Measurements from ENCODE around the gene MEIOC. TPM values are rescaled to one million over a fixed set of nuclear protein-coding genes. Genes with fewer than 3 reads are reported as not detected.
"Not testable (repeated sequence)": the region's sequence is repeated elsewhere in the genome, so short reads cannot be mapped to it uniquely, and the experiment has no call there.

Gene MEIOC
- total RNA-seq, 1 donor from 2014 or later: not detected

- intact Hi-C loops (cut with DNase I): no loop called here
- no peak for DNase-seq
- Histone ChIP-seq H3K36me3 (no peaks in the 10 kb centered on the region), H3K4me3 (no peak overlapping the region), H3K4me1 (peaks cover 22% of the 10 kb centered on the region), H3K9me3 (no peaks in the 10 kb centered on the region), H3K27ac (no peak overlapping the region), H3K27me3 (ENCODE audit: low read depth) (no peaks in the 10 kb centered on the region)
- ATAC-seq: no peak
- no peak for TF ChIP-seq CTCF (IDR thresholded peaks at IDR 0.05)
Observed at GRCh38 chr17:44693609-44694008, 37.3 kb downstream of the MEIOC start.

GRCh38 chr17:44700288-44700687 lies 44.0 kb downstream of the MEIOC start:
- intact Hi-C loops (cut with DNase I): not testable (repeated sequence)

GRCh38 chr17:44707755-44708400 lies 51.6 kb downstream of the MEIOC start:
- intact Hi-C loops (cut with DNase I): no loop called here
- Histone ChIP-seq H3K9me3 (no peaks in the 10 kb centered on the region), H3K36me3 (no peaks in the 10 kb centered on the region), H3K27me3 (ENCODE audit: low read depth) (no peaks in the 10 kb centered on the region), H3K4me3 (peak overlapping the region; percentile 77), H3K4me1 (peaks cover 8% of the 10 kb centered on the region), H3K27ac (peak overlapping the region; percentile 65)
- TF ChIP-seq CTCF (IDR thresholded peaks at IDR 0.05): no peak
- ATAC-seq (no peak), DNase-seq (no peak)

More at GRCh38 chr17:44700288-44700687, 44.0 kb downstream of the MEIOC start:
- not testable (repeated sequence) for H3K27ac ChIP-seq; H3K27me3 ChIP-seq (ENCODE audit: low read depth); ATAC-seq; H3K4me1 ChIP-seq; H3K36me3 ChIP-seq; H3K4me3 ChIP-seq; DNase-seq; H3K9me3 ChIP-seq

GRCh38 chr17:44708401-44709263 lies 52.4 kb downstream of the MEIOC start, which contains the start of gene DBF4B:
TSS of gene DBF4B (plus strand) at chr17:44708665. CDS start at chr17:44708821, 156 bp downstream.
- no peaks in the 10 kb centered on the region for H3K9me3 ChIP-seq
- peak within 1 kb of the TSS; percentile 77 for H3K4me3 ChIP-seq
- TF ChIP-seq CTCF (IDR thresholded peaks at IDR 0.05): no peak
- intact Hi-C loops (cut with DNase I): no loop called here
- ATAC-seq (peak; percentile 95), DNase-seq (peak; percentile 76)
- peak within 1 kb of the TSS; percentile 65 for H3K27ac ChIP-seq
- peaks cover 8% of the 10 kb centered on the region for H3K4me1 ChIP-seq
- H3K27me3 ChIP-seq (ENCODE audit: low read depth): no peaks in the 10 kb centered on the region
- no peaks in the 10 kb centered on the region for H3K36me3 ChIP-seq

GRCh38 chr17:44719444-44719843 lies 63.2 kb downstream of the MEIOC start:
- no peak overlapping the region for H3K4me3 ChIP-seq
- no peak overlapping the region for H3K27ac ChIP-seq
- ATAC-seq (no peak), DNase-seq (no peak)
- TF ChIP-seq CTCF (IDR thresholded peaks at IDR 0.05): no peak
- H3K36me3 ChIP-seq: peaks cover 10% of the 10 kb centered on the region
- no peaks in the 10 kb centered on the region for H3K27me3 ChIP-seq (ENCODE audit: low read depth)
- intact Hi-C loops (cut with DNase I): no loop called here
- H3K9me3 ChIP-seq: no peaks in the 10 kb centered on the region
- no peaks in the 10 kb centered on the region for H3K4me1 ChIP-seq

GRCh38 chr17:44722254-44722653 lies 66.0 kb downstream of the MEIOC start:
- no peaks in the 10 kb centered on the region for H3K27me3 ChIP-seq (ENCODE audit: low read depth)
- intact Hi-C loops (cut with DNase I): no loop called here
- H3K9me3 ChIP-seq: no peaks in the 10 kb centered on the region
- no peak for ATAC-seq
- DNase-seq: no peak
- H3K4me1 ChIP-seq: no peaks in the 10 kb centered on the region
- H3K36me3 ChIP-seq: peaks cover 10% of the 10 kb centered on the region
- H3K4me3 ChIP-seq: no peak overlapping the region
- no peak for TF ChIP-seq CTCF (IDR thresholded peaks at IDR 0.05)
- no peak overlapping the region for H3K27ac ChIP-seq

Data from lower lobe of right lung (tissue), 2 donors.